Mesenchymal stem cell (in vitro differentiated cells and primary cell): Measurements from ENCODE around the gene BLMH.

Experiments used
- DNase-seq: peaks from one replicate; pipeline ENCODE4 v3.0.0-alpha.2; 2013
- H2AFZ ChIP-seq: one replicate; pipeline ENCODE4 v1.6.1; 2013; ENCODE audit warnings: low read depth, mild to moderate bottlenecking, control low read depth, inconsistent platforms, low read length, moderate library complexity
- H2AK5ac ChIP-seq: 2 replicates; pipeline ENCODE4 v1.6.1; 2013; ENCODE audit warnings: low read length, moderate library complexity, mild to moderate bottlenecking, inconsistent platforms; ENCODE audit not compliant: severe bottlenecking
- H2BK120ac ChIP-seq: one replicate; pipeline ENCODE4 v1.6.1; 2013; ENCODE audit warnings: low read depth, mild to moderate bottlenecking, inconsistent platforms, low read length, moderate library complexity
- H2BK12ac ChIP-seq, 2 experiments: one replicate each; pipeline ENCODE4 v1.6.1; 2013; ENCODE audit warnings: inconsistent platforms in 2 of 2, low read length in 2 of 2, mild to moderate bottlenecking in 2 of 2, moderate library complexity in 2 of 2, control low read depth in 1 of 2
- H2BK15ac ChIP-seq: one replicate; pipeline ENCODE4 v1.6.1; 2013; ENCODE audit warnings: mild to moderate bottlenecking, low read depth, inconsistent platforms; ENCODE audit not compliant: poor library complexity, severe bottlenecking
- H2BK5ac ChIP-seq: 2 replicates; pipeline ENCODE4 v1.6.1; 2013; ENCODE audit warnings: low read depth, mild to moderate bottlenecking, low read length, control low read depth, inconsistent platforms; ENCODE audit not compliant: poor library complexity, severe bottlenecking
- H3K14ac ChIP-seq, 2 experiments: one replicate each; pipeline ENCODE4 v1.6.1; 2013; ENCODE audit warnings: inconsistent platforms in 2 of 2, low read length in 2 of 2, control low read depth in 1 of 2, mild to moderate bottlenecking in 1 of 2, moderate library complexity in 1 of 2
- H3K18ac ChIP-seq, 2 experiments: one replicate each; pipeline ENCODE4 v1.6.1; 2013; ENCODE audit warnings: inconsistent platforms in 2 of 2, low read length in 2 of 2, control low read depth in 1 of 2, low read depth in 1 of 2, mild to moderate bottlenecking in 1 of 2
- H3K23ac ChIP-seq, 2 experiments: one replicate each; pipeline ENCODE4 v1.6.1; 2013; ENCODE audit warnings: inconsistent platforms in 2 of 2, low read length in 2 of 2, mild to moderate bottlenecking in 2 of 2, moderate library complexity in 2 of 2, control low read depth in 1 of 2
- H3K27ac ChIP-seq: 2 replicates; pipeline ENCODE4 v1.5.1; 2013; ENCODE audit warnings: mild to moderate bottlenecking, moderate library complexity, low read length, control low read depth, inconsistent platforms; ENCODE audit not compliant: poor library complexity, severe bottlenecking
- H3K27me3 ChIP-seq, 2 experiments: 2 replicates each; pipeline versions ENCODE4 v1.6.1 to v1.7.0; 2013; ENCODE audit warnings: low read length in 2 of 2, mild to moderate bottlenecking in 2 of 2, moderate library complexity in 2 of 2, control low read depth in 1 of 2, inconsistent platforms in 1 of 2; ENCODE audit not compliant: control insufficient read depth in 1 of 2, insufficient read depth in 1 of 2
- H3K36me3 ChIP-seq, 2 experiments: 2 replicates each; pipeline versions ENCODE4 v1.6.1 to v1.7.0; 2013; ENCODE audit warnings: low read length in 2 of 2, control low read depth in 1 of 2, inconsistent platforms in 1 of 2, low read depth in 1 of 2, mild to moderate bottlenecking in 1 of 2; ENCODE audit not compliant: insufficient read depth in 2 of 2, control insufficient read depth in 1 of 2
- H3K4ac ChIP-seq, 2 experiments: one replicate each; pipeline ENCODE4 v1.6.1; 2013; ENCODE audit warnings: inconsistent platforms in 2 of 2, low read length in 2 of 2, mild to moderate bottlenecking in 2 of 2, moderate library complexity in 2 of 2, control low read depth in 1 of 2, low read depth in 1 of 2
- H3K4me1 ChIP-seq: 2 replicates; pipeline ENCODE4 v1.6.1; 2013; ENCODE audit warnings: low read depth, low read length, control low read depth; ENCODE audit not compliant: control insufficient read depth, insufficient read depth
- H3K4me2 ChIP-seq: 2 replicates; pipeline ENCODE4 v1.6.1; 2013; ENCODE audit warnings: low read length, mild to moderate bottlenecking, inconsistent platforms; ENCODE audit not compliant: poor library complexity, severe bottlenecking
- H3K4me3 ChIP-seq, 2 experiments: 2 replicates each; pipeline versions ENCODE4 v1.5.1 to v1.7.0; 2013; ENCODE audit warnings: low read length in 2 of 2, mild to moderate bottlenecking in 2 of 2, control low read depth in 1 of 2, low read depth in 1 of 2; ENCODE audit not compliant: insufficient read depth in 1 of 2
- H3K79me1 ChIP-seq: replicated peaks from 2 replicates; pipeline ENCODE4 v1.6.1; 2013; ENCODE audit warnings: mild to moderate bottlenecking, control low read depth, low read length, inconsistent platforms; ENCODE audit not compliant: poor library complexity, severe bottlenecking
- H3K9ac ChIP-seq: 2 replicates; pipeline ENCODE4 v1.7.0; 2013; ENCODE audit warnings: mild to moderate bottlenecking, low read length, moderate library complexity
- H3K9me3 ChIP-seq: 2 replicates; pipeline ENCODE4 v1.7.0; 2013; ENCODE audit warnings: mild to moderate bottlenecking, low read length; ENCODE audit not compliant: control insufficient read depth
- H4K8ac ChIP-seq: one replicate; pipeline ENCODE4 v1.6.1; 2013; ENCODE audit warnings: inconsistent platforms, mild to moderate bottlenecking, low read length, moderate library complexity
- H4K91ac ChIP-seq: one replicate; pipeline ENCODE4 v1.6.1; 2013; ENCODE audit warnings: mild to moderate bottlenecking, low read length, inconsistent platforms
- WGBS: methylation state at CpG from one replicate; pipeline ENCODE4 v1.1.7; 2013; ENCODE audit warnings: mixed read lengths; 5-methylcytosine and 5-hydroxymethylcytosine counted together

The BLMH gene

GRCh38 chr17:30314474-30314873 lies 22.7 kb upstream of the BLMH start:
- H3K4me2 ChIP-seq = no peak overlapping the region
- no peak overlapping the region for H4K91ac ChIP-seq

GRCh38 chr17:30312226-30312625 lies 20.5 kb upstream of the BLMH start:
- no peak overlapping the region for H3K4ac ChIP-seq
- H3K9me3 ChIP-seq = no peaks in the 10 kb centered on the region
- H3K23ac ChIP-seq = no peak overlapping the region
- WGBS = 63% methylated on average over 2 of the region's 2 CpGs
- H3K9ac ChIP-seq = no peak overlapping the region
- no peak overlapping the region for H2AK5ac ChIP-seq
- no peaks in the 10 kb centered on the region for H3K27me3 ChIP-seq
- no peak overlapping the region for H2BK12ac ChIP-seq
- no peak overlapping the region for H3K4me3 ChIP-seq
- H3K36me3 ChIP-seq = no peaks in the 10 kb centered on the region
- no peak overlapping the region for H3K14ac ChIP-seq
- no peak overlapping the region for H3K4me2 ChIP-seq
- no peak overlapping the region for H2BK120ac ChIP-seq
- DNase-seq = no peak
- peaks cover 2% of the 10 kb centered on the region for H3K4me1 ChIP-seq
- H2BK15ac ChIP-seq = no peak overlapping the region
- no peak overlapping the region for H4K8ac ChIP-seq
- H2AFZ ChIP-seq = no peak overlapping the region
- no peak overlapping the region for H2BK5ac ChIP-seq
- no peak overlapping the region for H4K91ac ChIP-seq
- no peak overlapping the region for H3K18ac ChIP-seq
- H3K79me1 ChIP-seq = no peaks in the 10 kb centered on the region
- no peak overlapping the region for H3K27ac ChIP-seq

More at GRCh38 chr17:30314474-30314873, 22.7 kb upstream of the BLMH start:
- Histone ChIP-seq H3K36me3 (no peaks in the 10 kb centered on the region), H2AFZ (no peak overlapping the region), H2BK5ac (no peak overlapping the region), H3K4me3 (no peak overlapping the region), H3K79me1 (no peaks in the 10 kb centered on the region), H3K14ac (no peak overlapping the region), H3K4me1 (peaks cover 2% of the 10 kb centered on the region), H3K27ac (no peak overlapping the region), H2BK12ac (no peak overlapping the region), H2AK5ac (no peak overlapping the region), H4K8ac (no peak overlapping the region), H3K9ac (no peak overlapping the region), H3K23ac (no peak overlapping the region), H2BK120ac (no peak overlapping the region), H3K4ac (no peak overlapping the region), H3K18ac (no peak overlapping the region), H3K9me3 (no peaks in the 10 kb centered on the region), H2BK15ac (no peak overlapping the region), H3K27me3 (no peaks in the 10 kb centered on the region)
- 87% methylated on average over 1 of the region's 1 CpG for WGBS
- no peak for DNase-seq

GRCh38 chr17:30310562-30310961 lies 18.8 kb upstream of the BLMH start:
- H2BK5ac ChIP-seq = no peak overlapping the region
- no peaks in the 10 kb centered on the region for H3K27me3 ChIP-seq
- H3K9me3 ChIP-seq = no peaks in the 10 kb centered on the region
- DNase-seq = no peak
- no peak overlapping the region for H2AFZ ChIP-seq
- H3K23ac ChIP-seq = no peak overlapping the region
- H3K79me1 ChIP-seq = no peaks in the 10 kb centered on the region
- no peaks in the 10 kb centered on the region for H3K36me3 ChIP-seq
- 100% methylated on average over 1 of the region's 2 CpGs for WGBS
- no peak overlapping the region for H3K9ac ChIP-seq
- no peak overlapping the region for H2BK15ac ChIP-seq
- H2BK120ac ChIP-seq = no peak overlapping the region
- H2AK5ac ChIP-seq = no peak overlapping the region
- no peak overlapping the region for H4K91ac ChIP-seq
- H3K4me3 ChIP-seq = no peak overlapping the region
- H2BK12ac ChIP-seq = no peak overlapping the region
- no peak overlapping the region for H4K8ac ChIP-seq
- H3K27ac ChIP-seq = no peak overlapping the region
- H3K4me2 ChIP-seq = no peak overlapping the region
- H3K4ac ChIP-seq = no peak overlapping the region
- H3K4me1 ChIP-seq = peaks cover 2% of the 10 kb centered on the region
- H3K18ac ChIP-seq = no peak overlapping the region
- no peak overlapping the region for H3K14ac ChIP-seq

- no peak overlapping the region for H3K14ac ChIP-seq
- no peaks in the 10 kb centered on the region for H3K9me3 ChIP-seq
- no peaks in the 10 kb centered on the region for H3K79me1 ChIP-seq
- no peak overlapping the region for H2BK120ac ChIP-seq
- H2AFZ ChIP-seq = no peak overlapping the region
- H3K4me3 ChIP-seq = no peak overlapping the region
- no peak for DNase-seq
- WGBS = 100% methylated on average over 4 of the region's 6 CpGs
- no peak overlapping the region for H3K9ac ChIP-seq
- H3K36me3 ChIP-seq = no peaks in the 10 kb centered on the region
- H2BK5ac ChIP-seq = no peak overlapping the region
- H3K27ac ChIP-seq = no peak overlapping the region
- H2BK12ac ChIP-seq = no peak overlapping the region
- H3K4me1 ChIP-seq = peaks cover 2% of the 10 kb centered on the region
- H2BK15ac ChIP-seq = no peak overlapping the region
- H3K27me3 ChIP-seq = no peaks in the 10 kb centered on the region
- no peak overlapping the region for H3K18ac ChIP-seq
- H3K4ac ChIP-seq = no peak overlapping the region
- no peak overlapping the region for H3K23ac ChIP-seq
- H2AK5ac ChIP-seq = no peak overlapping the region
- H3K4me2 ChIP-seq = no peak overlapping the region
- H4K91ac ChIP-seq = no peak overlapping the region
- H4K8ac ChIP-seq = no peak overlapping the region
Observed at GRCh38 chr17:30309591-30309990, 17.8 kb upstream of the BLMH start.
